Stimulated activated CD8-positive, alpha-beta memory T cell treated with anti-CD3 and anti-CD28 coated beads, Interleukin-15, amount 100 ng/mL, for 24 hours (primary cell): Measurements from ENCODE around the gene LILRB3.
"Not testable (repeated sequence)": the region's sequence is repeated elsewhere in the genome, so short reads cannot be mapped to it uniquely, and the experiment has no call there.

Source experiments
- DNase-seq: peaks from one replicate; pipeline ENCODE4 v3.0.0-alpha.2; 2020; ENCODE audit warnings: low read depth

The LILRB3 gene

DNA sequence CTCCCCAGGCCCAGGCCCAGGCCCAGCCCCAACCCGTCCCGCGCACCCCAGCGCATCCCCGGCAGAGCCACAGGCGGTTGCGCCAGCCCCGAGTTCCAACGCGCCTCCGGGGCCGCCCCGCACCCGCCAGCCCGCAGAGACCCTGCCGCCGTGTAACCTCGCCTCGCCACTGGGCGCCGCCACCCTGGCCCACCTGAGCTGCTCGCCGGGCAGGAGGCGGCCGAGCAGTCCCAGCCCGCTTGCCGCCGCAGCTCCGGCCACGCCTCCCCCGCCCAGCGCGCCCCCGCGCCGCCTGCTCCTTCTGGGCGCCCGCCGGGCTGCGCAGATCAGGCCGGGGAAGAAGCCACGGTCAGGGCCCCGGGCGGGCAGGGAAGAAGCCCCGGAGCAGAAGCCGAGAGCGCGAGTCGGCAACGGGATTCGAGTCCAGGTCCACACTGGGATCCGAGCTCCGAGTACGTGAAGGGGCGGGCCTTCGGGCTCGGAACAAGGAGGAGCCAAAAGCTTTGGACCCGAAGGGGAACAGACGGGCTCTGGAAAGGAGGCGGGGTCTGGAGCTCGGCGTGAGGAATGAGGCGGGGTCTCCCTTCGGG lies 33.6 kb downstream of the LILRB3 start, which contains the start of gene MBOAT7:
Gene MBOAT7 (minus strand): TSS at position 436 of the 590 bp plus-strand sequence. CDS start 1,072 bp downstream, outside the sequence.
- no peak for DNase-seq

DNA sequence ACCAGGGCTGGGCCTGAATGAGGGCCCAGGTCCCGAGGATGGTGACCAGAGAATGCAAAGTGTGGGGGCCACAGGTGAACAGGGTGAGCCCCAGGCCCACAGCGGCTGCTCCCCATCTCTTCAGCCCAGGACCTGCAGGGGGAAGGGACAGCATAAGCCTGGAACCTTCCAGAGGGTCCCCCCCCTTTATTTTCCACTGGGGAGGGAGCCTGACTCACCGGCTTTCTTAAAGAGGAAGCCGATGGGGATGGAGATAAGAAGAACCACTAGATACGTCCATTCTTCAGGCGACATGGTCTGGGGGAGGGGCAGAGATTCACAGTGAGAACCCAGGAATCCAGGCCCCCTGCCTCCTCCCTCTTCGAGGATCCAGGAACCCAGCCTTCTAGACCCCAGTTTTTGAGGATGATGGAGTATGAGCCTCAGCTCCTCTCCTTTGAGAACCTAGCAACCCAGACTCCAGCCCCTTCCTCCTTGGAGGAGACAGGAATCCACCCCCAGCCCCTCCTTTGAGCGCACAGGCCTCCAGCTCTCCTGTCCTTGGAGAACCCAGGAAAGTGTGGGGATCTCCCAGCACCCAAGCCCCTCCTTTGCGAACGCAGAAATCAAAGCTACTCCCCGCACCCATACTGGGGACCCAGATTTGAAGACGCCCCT lies 34.5 kb downstream of the LILRB3 start:
- DNase-seq, result no peak

GRCh38 chr19:54186934-54187381 lies 35.8 kb downstream of the LILRB3 start:
- DNase-seq, result no peak

DNA sequence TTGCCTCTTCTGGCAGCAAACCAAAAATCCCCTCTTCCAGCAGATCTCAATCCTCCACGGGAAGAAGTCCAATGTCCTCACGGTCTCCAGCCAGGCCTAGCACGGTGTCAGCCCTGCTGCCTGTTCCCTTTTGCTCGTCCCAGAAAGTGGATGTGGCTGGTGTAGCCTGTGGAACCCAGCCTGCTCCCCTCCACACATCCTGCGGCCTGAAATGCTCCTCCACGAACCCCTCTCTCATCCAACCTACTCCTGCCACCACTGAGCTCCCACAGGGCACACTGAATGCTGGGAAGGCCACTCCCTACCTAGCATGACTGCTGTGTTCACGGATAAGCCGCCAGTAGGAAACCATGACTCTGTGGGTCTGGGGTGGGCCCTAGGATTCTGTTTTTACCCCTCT lies 36.5 kb downstream of the LILRB3 start:
- no peak for DNase-seq

- DNase-seq, result no peak
These were observed 39.4 kb downstream of the LILRB3 start for GRCh38 chr19:54183431-54183830.

DNA sequence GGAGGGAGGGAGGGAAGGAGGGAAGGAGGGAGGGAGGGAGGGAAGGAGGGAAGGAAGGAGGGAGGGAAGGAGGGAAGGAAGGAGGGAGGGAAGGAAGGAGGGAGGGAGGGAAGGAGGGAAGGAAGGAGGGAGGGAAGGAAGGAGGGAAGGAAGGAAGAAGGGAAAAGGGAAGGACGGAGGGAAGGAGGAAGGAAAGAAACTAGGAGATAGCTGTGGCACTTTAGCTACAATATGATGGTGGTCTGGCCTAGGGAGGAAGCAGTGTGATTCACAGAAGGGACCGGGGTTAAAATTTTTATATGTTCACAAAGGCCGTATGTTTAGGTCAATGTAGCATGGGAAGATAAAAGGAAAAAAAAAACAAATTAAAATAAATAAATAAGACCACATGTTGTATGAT lies 40.9 kb downstream of the LILRB3 start:
- DNase-seq, result not testable (repeated sequence)

DNA sequence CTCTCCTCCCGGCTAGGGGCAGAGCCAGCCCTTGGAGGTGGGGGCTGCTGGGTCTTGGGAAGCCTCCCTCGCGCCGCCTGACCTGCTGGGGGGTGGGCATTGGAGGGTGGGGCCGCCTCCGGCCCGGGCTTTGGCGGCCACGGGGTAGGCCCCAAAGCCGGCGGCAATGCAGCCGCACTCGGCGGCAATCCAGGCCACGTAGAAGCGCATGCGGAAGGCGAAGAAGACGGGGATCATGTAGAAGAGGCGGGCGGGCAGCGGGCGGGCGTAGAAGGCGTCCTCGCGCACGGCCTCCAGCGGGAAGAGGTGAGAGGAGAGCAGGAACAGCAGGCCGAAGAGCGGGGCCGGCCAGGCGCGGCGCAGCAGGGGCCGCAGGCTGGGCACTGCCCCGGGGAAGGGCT lies 42.1 kb downstream of the LILRB3 start:
- no peak for DNase-seq

DNA sequence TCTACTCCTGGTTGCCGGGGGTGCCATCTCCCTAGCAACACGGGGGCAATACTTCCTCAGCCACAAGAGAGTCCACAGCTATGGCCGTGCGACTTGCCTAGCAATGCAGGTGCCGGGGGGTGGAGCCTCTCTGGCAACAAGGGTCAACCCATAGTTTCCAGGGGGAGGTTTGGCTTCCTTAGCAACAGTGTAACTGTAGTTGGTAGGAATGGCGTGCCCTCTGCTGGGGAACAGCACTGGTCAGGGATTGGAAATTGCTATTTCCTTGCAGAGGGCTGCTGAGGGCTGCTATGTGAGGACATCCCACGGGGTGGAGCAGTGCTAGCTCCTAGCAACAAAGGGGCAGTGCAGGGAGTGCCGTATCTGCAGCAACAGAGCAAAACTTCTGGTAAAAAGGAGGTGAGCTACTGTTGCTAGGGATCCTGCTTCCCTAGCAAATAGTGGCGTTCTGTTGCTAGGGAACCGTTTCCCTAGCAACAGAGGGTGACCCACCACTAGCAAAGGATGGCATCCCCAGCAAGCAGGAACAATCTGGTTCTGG lies 42.8 kb downstream of the LILRB3 start:
- DNase-seq, result no peak

- DNase-seq, result no peak
These were observed 43.5 kb downstream of the LILRB3 start for GRCh38 chr19:54179262-54179852.

- DNase-seq, result no peak
These were observed 44.1 kb downstream of the LILRB3 start for GRCh38 chr19:54178581-54179261.

DNA sequence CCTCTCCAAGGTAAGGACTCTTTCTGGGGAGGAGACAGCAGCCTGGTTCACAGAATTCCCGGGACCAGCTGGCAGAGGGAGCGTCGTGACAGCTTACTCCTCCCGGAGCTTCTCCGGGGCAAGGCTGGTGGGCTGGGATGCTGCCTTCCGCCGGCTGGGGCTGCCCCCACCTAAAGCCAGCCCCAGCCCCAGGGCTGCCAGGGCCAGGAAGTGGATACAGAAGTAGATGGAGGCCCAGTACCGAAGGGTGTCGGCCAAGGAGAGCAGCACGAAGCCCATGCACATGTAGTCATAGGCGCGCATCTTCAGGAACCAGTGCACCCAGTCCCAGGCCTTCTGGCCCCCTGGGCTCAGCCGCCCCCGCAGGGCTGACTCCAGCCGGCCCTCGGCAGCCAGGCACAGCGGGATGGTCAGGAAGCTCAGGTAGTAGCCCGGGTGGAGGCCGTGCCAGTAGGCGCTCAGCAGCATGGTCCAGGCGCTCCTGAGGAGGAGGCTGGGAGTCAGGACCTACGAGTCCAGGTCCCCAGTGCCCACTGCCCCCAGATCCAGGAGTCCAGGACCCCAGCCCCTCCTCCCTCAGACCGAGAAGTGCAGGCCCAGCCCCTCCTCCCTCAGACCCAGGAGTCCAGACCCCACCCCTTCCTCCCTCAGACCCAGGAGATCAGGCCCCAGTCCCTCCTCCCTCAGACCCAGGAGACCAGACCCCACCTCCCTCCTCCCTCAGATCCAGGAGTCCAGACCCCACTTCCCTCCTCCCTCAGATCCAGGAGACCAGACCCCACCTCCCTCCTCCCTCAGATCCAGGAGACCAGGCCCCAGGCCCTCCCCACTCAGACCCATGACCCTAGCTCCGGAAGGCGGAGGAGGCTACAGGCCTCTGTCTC lies 48.6 kb downstream of the LILRB3 start:
- no peak for DNase-seq

- no peak for DNase-seq
These were observed 49.5 kb downstream of the LILRB3 start for GRCh38 chr19:54173359-54173699.

- DNase-seq, result no peak
These were observed 50.1 kb downstream of the LILRB3 start, which contains the start of gene TMC4 for GRCh38 chr19:54172471-54173358. TMC4 (minus strand) TSS chr19:54173160; CDS start chr19:54173117, 43 bp downstream.

- DNase-seq, result not testable (repeated sequence)
These were observed 50.9 kb downstream of the LILRB3 start for GRCh38 chr19:54171736-54172431.

GRCh38 chr19:54169149-54169740 lies 53.6 kb downstream of the LILRB3 start:
- no peak for DNase-seq

- DNase-seq, result peak; percentile 98
These were observed 54.5 kb downstream of the LILRB3 start for GRCh38 chr19:54168174-54168917.
